ENCODE results near the gene PTPRN2.
"Not testable (repeated sequence)": the region's sequence is repeated elsewhere in the genome, so short reads cannot be mapped to it uniquely, and the experiment has no call there.

The PTPRN2 gene

GRCh38 chr7:158348039-158348438, 239.6 kb downstream of the PTPRN2 start:
- DNase-seq (ENCODE audit: low read depth), result not testable (repeated sequence)

GRCh38 chr7:158345731-158346130, 241.9 kb downstream of the PTPRN2 start:
- DNase-seq (ENCODE audit: low read depth), result no peak

- DNase-seq (ENCODE audit: low read depth), result no peak
Observed at GRCh38 chr7:158344706-158345300, 242.8 kb downstream of the PTPRN2 start.

- DNase-seq (ENCODE audit: low read depth), result no peak
Observed at GRCh38 chr7:158343936-158344455, 243.6 kb downstream of the PTPRN2 start.

GRCh38 chr7:158343526-158343925, 244.1 kb downstream of the PTPRN2 start:
- no peak for DNase-seq (ENCODE audit: low read depth)

- DNase-seq (ENCODE audit: low read depth), result not testable (repeated sequence)
Observed at GRCh38 chr7:158341097-158341496, 246.5 kb downstream of the PTPRN2 start.

- not testable (repeated sequence) for DNase-seq (ENCODE audit: low read depth)
Observed at GRCh38 chr7:158336952-158337351, 250.7 kb downstream of the PTPRN2 start.

- DNase-seq (ENCODE audit: low read depth), result not testable (repeated sequence)
Observed at GRCh38 chr7:158332516-158332915, 255.1 kb downstream of the PTPRN2 start.

- DNase-seq (ENCODE audit: low read depth), result not testable (repeated sequence)
Observed at GRCh38 chr7:158331826-158332450, 255.7 kb downstream of the PTPRN2 start.

GRCh38 chr7:158329686-158330085, 257.9 kb downstream of the PTPRN2 start:
- no peak for DNase-seq (ENCODE audit: low read depth)

- no peak for DNase-seq (ENCODE audit: low read depth)
Observed at GRCh38 chr7:158329014-158329610, 258.5 kb downstream of the PTPRN2 start.

- no peak for DNase-seq (ENCODE audit: low read depth)
Observed at GRCh38 chr7:158328376-158329013, 259.1 kb downstream of the PTPRN2 start.

- DNase-seq (ENCODE audit: low read depth), result no peak
Observed at GRCh38 chr7:158327571-158328180, 259.9 kb downstream of the PTPRN2 start.

- DNase-seq (ENCODE audit: low read depth), result no peak
Observed at GRCh38 chr7:158327012-158327411, 260.6 kb downstream of the PTPRN2 start.

- DNase-seq (ENCODE audit: low read depth), result no peak
Observed at GRCh38 chr7:158325530-158326381, 261.9 kb downstream of the PTPRN2 start.

GRCh38 chr7:158324397-158325360, 262.9 kb downstream of the PTPRN2 start:
- DNase-seq (ENCODE audit: low read depth), result no peak

GRCh38 chr7:158323741-158324396, 263.8 kb downstream of the PTPRN2 start:
- no peak for DNase-seq (ENCODE audit: low read depth)

GRCh38 chr7:158322616-158323530, 264.8 kb downstream of the PTPRN2 start:
- DNase-seq (ENCODE audit: low read depth), result no peak

Measured in stimulated activated CD4-positive, alpha-beta T cell treated with anti-CD3 and anti-CD28 coated beads, Interleukin-2, amount 100 ng/mL, for 4 hours (primary cell).